HEK293T (cell line): Measurements from ENCODE around the gene B3GALT5.

ENCODE experiments used
- BHLHE40 ChIP-seq: fragments of 450-650 bp; IDR thresholded peaks from 2 replicates; pipeline ENCODE4 v1.6.1; 2016; ENCODE audit warnings: mild to moderate bottlenecking, moderate library complexity, borderline replicate concordance
- ELF4 ChIP-seq: fragments of 450-650 bp; IDR thresholded peaks from 2 replicates; pipeline ENCODE4 v1.6.1; 2017; ENCODE audit warnings: antibody characterized with exemption
- FOXA1 ChIP-seq: fragments of 450-650 bp; IDR thresholded peaks from 2 replicates; pipeline ENCODE4 v1.6.1; 2016; ENCODE audit warnings: mild to moderate bottlenecking
- FOXM1 ChIP-seq: fragments of 450-650 bp; IDR thresholded peaks from 2 replicates; pipeline ENCODE4 v1.6.1; 2017; ENCODE audit warnings: mild to moderate bottlenecking, borderline replicate concordance
- HDGF ChIP-seq: fragments of 450-650 bp; IDR thresholded peaks from 2 replicates; pipeline ENCODE4 v1.6.1; 2017; ENCODE audit warnings: antibody characterized with exemption, borderline replicate concordance
- LEF1 ChIP-seq: fragments of 450-650 bp; IDR thresholded peaks from 2 replicates; pipeline ENCODE4 v1.6.1; 2017; ENCODE audit warnings: mild to moderate bottlenecking, borderline replicate concordance
- SUZ12 ChIP-seq: fragments of 450-650 bp; IDR thresholded peaks from 2 replicates; pipeline ENCODE4 v1.6.1; 2016; ENCODE audit warnings: mild to moderate bottlenecking
- TARDBP ChIP-seq: fragments of 450-650 bp; IDR thresholded peaks from 2 replicates; pipeline ENCODE4 v1.6.1; 2016
- ZNF384 ChIP-seq: fragments of 450-650 bp; IDR thresholded peaks from 2 replicates; pipeline ENCODE4 v1.6.1; 2016
- TF ChIP-seq, protein P1 (sequence below): fragments of 450-650 bp; IDR thresholded peaks from 2 replicates; pipeline ENCODE4 v1.6.1; 2016

DNA sequence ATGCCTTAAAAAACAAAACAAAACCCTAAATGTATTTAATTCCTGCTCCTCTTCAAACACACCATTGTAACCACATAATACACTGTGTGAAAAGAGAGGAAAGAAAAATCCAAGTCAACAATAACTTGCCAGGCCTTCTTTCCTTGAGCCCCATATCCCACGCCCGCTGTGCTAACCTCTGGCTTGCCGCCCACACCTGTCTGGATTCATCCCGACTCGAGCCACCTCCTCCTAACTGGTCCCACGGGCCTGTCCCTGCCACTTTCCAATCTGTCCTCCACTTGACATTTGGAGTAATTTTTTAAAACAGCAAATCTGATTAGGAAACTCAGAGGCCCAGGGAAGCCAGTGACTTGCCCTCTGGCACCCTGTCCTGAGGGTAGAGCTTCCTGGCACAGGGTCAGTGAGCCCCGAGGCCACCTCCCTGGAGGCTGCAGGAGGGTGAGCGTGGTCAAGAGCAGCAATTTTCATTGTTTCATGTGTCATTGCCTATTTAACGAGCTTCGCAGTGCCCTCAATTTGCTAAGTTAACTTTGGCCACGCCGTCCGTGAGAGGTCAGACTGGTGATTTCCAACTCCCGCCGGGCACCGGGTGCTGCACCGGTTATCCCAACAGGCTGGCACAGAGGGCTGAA lies 54.1 kb downstream of the B3GALT5 start:
- TF ChIP-seq ELF4 (no peak), TARDBP (no peak), FOXM1 (no peak), FOXA1 (no peak), HDGF (no peak), LEF1 (no peak), ZNF384 (no peak), SUZ12 (no peak), BHLHE40 (no peak)
- TF ChIP-seq, protein P1, sequence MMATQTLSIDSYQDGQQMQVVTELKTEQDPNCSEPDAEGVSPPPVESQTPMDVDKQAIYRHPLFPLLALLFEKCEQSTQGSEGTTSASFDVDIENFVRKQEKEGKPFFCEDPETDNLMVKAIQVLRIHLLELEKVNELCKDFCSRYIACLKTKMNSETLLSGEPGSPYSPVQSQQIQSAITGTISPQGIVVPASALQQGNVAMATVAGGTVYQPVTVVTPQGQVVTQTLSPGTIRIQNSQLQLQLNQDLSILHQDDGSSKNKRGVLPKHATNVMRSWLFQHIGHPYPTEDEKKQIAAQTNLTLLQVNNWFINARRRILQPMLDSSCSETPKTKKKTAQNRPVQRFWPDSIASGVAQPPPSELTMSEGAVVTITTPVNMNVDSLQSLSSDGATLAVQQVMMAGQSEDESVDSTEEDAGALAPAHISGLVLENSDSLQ, result no peak
